HG02588 (cell line): ENCODE results near the gene POLE4.
A peak's percentile ranks its signal among the peaks of the same experiment; 100 is the strongest.

Source experiments
- ATAC-seq: cut with Tn5 transposase; IDR thresholded peaks from one replicate; pipeline ENCODE4 v1.9.1; 2021; ENCODE audit warnings: mild to moderate bottlenecking, moderate library complexity; ENCODE audit not compliant: unreplicated experiment

The POLE4 gene

DNA sequence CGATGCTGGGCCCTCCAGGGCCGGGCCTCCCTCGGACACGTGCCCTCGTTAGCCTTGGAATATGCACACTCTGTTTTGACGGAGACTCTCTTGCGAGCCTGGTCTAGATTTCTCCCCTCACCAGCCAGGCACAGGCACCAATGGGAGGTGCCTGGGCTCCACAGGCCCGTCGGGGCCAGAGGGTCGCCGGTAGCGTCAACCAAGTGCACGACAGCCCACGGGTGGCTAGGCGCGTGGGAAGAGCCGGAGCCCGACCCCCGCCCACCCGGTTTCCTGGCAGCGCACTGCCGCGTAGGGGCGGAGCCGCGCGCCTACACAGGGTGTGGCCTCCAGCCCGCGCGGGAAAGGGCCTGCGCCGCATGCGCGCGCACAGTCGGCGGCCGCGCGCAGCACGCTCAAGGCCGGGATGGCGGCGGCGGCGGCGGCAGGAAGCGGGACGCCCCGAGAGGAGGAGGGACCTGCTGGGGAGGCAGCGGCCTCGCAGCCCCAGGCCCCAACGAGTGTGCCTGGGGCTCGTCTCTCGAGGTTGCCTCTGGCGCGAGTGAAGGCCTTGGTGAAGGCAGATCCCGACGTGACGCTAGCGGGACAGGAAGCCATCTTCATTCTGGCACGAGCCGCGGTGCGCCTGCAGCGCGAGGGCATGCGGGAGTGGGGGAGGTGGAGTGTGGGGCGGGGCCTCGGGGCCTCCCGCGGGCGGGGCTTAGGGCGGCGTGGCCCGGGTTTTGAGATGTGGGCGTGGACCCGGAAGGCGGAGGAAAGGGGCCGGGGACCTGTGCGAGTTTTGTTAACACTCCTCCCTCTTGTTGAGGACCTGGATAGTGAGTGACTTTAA lies at the start of gene POLE4:
Gene POLE4 (plus strand): TSS at position 370 of the 832 bp plus-strand sequence. CDS start 37 bp downstream, at position 407.
- ATAC-seq, result peak; percentile 93

DNA sequence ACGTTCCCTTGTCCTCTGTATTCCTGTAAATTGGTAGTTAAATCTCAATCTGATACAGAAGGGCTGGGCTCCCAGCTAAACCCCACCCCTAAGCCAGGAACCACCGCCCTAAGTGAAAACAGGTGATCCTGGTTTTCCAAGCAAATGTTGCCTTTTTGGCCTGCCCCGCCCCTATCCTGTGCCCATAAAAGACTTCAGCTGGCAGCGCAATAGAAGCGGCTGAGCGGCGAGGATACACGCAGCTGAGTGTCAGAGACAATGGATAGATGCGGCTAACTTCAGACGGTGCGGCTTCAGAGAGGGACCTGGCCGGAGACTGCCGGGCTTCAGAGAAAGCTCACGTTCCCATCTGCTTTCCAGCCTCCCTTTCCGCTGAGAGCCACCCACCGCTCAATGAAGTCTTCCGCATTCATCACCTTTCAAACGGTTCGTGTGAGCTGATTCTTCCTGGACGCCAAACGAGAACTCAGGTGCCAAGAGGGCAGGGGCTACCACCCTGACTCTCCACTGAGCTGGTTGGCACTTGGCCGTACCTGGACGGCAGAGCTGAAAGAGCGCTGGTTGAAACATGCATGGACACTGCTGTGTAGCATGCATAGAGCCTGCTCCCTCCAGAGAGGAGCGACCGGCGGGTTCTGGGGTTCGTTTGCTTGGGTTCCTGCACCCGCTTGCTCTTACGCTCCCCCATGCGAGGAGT lies 49.5 kb upstream of the POLE4 start:
- no peak for ATAC-seq

DNA sequence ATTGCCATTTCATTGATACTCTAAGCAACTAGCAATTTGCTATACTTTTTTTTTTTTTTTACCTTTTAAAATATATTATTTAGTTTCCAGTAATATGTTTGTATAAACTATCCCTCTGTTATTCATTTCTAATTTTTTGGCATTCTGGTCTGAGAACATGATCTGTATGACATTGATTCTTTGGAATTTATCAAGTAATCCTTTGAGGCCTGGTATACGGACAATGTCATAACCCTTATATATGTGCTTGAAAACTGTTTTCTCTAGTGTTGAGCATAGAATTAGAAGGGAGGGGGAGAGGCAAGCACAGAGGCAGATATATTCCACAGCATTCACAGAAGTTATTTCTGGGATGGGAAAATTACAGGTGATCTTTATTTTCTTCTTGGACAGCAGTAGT lies 48.2 kb upstream of the POLE4 start:
- ATAC-seq, result no peak

GRCh38 chr2:74911061-74911460 lies 47.4 kb upstream of the POLE4 start:
- no peak for ATAC-seq

DNA sequence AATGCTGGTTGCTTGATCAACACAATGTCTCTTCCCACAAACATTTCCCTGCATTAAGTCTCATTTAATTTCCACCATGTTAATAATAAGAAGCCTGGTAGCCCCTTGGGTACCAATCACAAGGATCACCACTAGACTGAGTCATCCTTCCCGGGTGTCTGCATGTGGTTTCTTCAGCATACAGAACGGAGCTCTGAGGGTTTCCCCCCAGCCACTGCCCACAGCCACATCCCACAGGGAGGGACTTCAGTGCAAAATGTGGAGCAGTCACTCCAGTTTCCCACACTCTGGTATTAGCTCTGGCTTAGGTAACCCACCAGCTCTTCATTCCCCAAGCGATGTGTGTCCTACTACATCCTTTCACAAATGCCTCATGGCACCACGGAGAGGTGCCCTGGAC lies 42.7 kb upstream of the POLE4 start:
- ATAC-seq, result no peak

GRCh38 chr2:74916394-74916793 lies 42.0 kb upstream of the POLE4 start:
- ATAC-seq, result no peak

GRCh38 chr2:74917702-74918619 lies 40.5 kb upstream of the POLE4 start:
- ATAC-seq, result no peak

DNA sequence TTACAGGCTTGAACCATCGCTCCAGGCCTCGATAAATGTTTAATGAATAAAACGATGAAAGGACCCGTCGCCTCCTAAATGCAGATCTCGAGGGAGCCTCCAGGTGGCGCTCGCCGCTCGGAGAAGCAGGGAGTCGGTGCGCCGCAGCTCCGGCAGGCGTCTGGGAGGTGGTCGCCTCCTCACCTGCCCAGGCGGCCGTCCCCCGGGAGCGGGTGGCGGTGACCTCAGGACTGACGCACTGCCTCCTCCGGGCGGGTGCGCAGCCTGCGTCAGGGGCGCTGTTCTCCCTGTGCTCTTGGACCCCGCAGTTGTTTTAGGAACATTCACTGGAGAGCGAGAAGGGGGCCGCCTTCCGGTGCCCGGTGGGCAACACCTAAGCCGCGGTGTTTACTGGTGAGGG lies 38.6 kb upstream of the POLE4 start:
- peak; percentile 47 for ATAC-seq

DNA sequence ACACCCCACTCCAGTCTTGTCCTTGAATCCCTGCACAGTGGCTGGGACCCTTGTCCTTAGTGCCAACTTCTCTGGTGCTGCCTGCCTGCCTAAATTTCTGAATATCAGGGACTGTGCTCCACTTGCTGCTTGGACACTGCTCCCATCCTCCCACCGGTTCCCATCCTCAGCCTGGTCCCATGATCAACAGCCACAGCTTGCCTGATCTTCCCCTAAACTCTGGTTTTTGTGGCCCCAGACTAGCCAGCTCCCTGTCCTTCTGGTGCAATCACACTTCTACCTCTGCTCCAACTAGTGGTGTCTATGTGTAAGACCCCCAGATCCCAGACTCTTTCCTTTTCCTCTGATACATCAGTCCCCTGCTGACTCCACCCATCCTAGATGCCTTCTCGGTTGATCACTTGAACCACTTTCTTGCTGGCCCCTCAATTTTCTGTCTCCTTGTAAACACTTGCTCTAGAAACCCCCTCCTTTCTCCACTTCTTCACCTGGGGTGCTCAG lies 37.2 kb upstream of the POLE4 start:
- no peak for ATAC-seq

DNA sequence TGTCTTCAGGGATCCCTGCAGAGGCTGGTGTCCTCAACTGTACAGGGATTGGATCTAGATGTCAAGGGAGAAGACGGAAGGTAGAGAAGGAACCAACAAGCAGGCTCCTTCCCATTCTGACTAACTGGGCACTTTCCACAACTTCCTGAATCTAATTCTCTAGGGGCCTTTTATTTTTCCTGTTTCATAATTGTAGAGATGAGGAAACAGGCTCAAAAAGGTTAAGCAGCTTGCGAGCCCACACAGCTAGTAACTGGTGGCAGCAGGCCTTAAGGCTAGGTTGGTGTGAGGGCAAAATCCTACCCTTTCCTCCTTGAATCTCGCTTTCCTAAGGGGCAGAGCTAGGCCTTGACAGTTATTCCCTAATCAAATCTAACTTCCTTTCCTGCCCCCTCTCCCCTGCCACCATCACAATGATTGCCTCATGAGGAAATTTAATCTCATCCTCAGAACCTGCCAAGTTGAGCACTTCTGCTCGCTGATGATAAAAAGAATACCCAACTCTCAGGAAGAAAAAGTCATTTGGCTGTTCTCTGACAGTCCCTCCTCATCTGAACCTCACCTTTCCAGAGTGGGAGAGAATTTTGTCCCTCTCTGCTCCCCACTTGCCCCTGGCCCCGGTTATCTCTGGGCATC lies 35.7 kb upstream of the POLE4 start:
- no peak for ATAC-seq

GRCh38 chr2:74924463-74925265 lies 33.8 kb upstream of the POLE4 start:
- ATAC-seq, result no peak

GRCh38 chr2:74925361-74925786 lies 33.1 kb upstream of the POLE4 start:
- no peak for ATAC-seq

- no peak for ATAC-seq
These were observed 30.8 kb upstream of the POLE4 start for GRCh38 chr2:74927621-74928020.

DNA sequence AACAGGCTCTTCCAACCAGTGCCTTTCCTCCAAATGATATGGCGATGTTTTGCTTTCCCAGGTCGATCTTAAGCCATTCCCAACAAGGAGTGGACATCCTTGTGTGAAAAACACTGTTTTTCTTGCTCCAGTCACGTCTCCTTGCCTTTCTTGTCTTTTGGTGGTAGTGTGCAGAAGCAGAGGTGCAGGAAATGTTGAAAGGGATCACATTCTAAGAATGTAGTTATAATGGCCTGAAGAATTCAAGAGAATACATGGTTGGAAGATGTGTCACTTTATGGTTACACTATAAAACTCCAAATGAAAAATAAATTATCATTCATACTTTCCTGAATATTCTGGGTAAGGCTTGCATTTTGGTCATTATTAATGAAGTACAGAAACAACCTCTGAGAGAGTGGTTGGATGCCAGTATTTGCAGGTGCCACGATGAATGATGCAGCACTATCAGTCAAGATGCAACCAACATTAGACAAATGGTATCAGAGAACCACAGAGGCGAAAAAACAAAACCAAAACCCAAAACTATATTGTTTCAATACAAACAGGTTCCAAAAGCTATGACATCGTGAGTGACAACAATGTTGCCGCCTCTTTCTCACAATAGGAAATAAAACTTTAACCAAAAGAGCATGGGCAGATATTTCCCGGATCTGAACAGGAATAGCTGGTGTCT lies 27.5 kb upstream of the POLE4 start:
- no peak for ATAC-seq

GRCh38 chr2:74931940-74932339 lies 26.5 kb upstream of the POLE4 start:
- ATAC-seq, result no peak

DNA sequence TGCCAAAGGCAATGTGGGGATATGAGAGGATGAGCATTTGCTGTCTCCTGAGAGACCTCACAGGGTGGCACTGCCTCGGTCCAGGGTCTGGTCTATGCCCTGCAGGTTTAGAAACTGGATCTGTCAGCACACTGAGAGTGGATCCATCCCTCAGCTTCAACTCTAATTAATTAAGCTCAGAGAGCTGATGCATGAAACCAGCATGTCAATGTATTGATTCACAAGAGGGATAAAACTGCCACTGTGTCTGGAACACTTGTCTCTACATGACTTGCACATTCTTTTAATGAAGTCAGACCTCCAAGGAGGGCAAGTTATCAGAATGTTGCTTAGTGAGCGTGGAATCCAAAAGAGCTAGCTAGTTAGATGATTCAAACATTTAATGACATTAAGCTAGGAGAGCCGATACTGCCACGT lies 22.5 kb upstream of the POLE4 start:
- no peak for ATAC-seq

- no peak for ATAC-seq
These were observed 21.1 kb upstream of the POLE4 start for GRCh38 chr2:74937221-74937880.

DNA sequence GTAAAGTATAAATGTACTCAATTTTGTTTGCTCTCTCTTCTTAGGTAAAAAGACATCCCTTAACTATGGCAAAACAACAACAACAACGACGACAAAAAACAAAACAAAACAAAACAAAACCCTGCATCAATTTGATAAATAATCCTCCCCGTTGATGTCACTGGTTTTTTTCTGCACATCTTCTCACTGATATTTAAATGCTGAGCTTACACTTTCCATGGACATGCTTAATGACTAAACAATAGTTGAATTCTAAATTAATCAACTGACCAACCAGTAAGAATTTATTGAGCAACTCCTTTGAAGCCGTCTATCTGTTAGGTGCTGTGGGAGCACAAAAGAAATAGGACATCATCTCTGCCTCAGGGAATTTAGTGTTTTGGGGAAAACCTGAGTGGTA lies 20.2 kb upstream of the POLE4 start:
- ATAC-seq, result no peak
